B cell (primary cell): ENCODE results near the gene TTC13. TPM values are rescaled to one million over a fixed set of nuclear protein-coding genes. Genes with fewer than 3 reads are reported as not detected.

ENCODE experiments used
- ATAC-seq: fragments of 200-7000 bp; cut with Tn5 transposase; one replicate; pipeline ENCODE4 v1.10.0; 2021; ENCODE audit warnings: low read depth, mild to moderate bottlenecking, moderate number of reproducible peaks, moderate library complexity
- CTCF ChIA-PET: fragments of 350-600 bp; sonication (Branson Sonifier 250); formaldehyde crosslinking; loops from one replicate; lab custom pipeline; 2021; ENCODE audit warnings: antibody characterized with exemption, inconsistent platforms; lab: Charles Lee
- POLR2A ChIA-PET: fragments of 350-600 bp; sonication (Branson Sonifier 250); formaldehyde crosslinking; loops from one replicate; lab custom pipeline; 2021; ENCODE audit warnings: antibody characterized with exemption; lab: Charles Lee
- DNase-seq: peaks from one replicate; pipeline ENCODE4 v3.0.0; 2013
- H2AFZ ChIP-seq: 2 replicates; pipeline ENCODE4 v1.6.1; 2012; ENCODE audit warnings: mild to moderate bottlenecking, low read depth, low read length; ENCODE audit not compliant: insufficient read depth, poor library complexity, severe bottlenecking
- H3K27ac ChIP-seq, 2 donors: 1 replicate in 1 of 2; 2 replicates in 1 of 2; pipeline ENCODE4 v1.5.1; 2012 to 2013; ENCODE audit warnings: low read length in 2 of 2, mild to moderate bottlenecking in 2 of 2, moderate library complexity in 1 of 2
- H3K27me3 ChIP-seq, 4 experiments: fragments of 200-600 bp in 1 of 4; sonication (generic) in 1 of 4; replicated peaks in 1 of 4; 1 replicate in 2 of 4; 2 replicates in 2 of 4; pipeline versions ENCODE4 v1.6.1 to v1.7.0; 2013 to 2016; ENCODE audit warnings: low read length in 3 of 4, mild to moderate bottlenecking in 2 of 4, mixed read lengths in 1 of 4, moderate library complexity in 1 of 4; ENCODE audit not compliant: insufficient read depth in 4 of 4, control insufficient read depth in 3 of 4; ENCODE audit errors: control extremely low read depth in 1 of 4
- H3K36me3 ChIP-seq, 2 experiments: replicated peaks in 1 of 2; 1 replicate in 1 of 2; 2 replicates in 1 of 2; pipeline versions ENCODE4 v1.6.1 to v1.7.1; 2013; ENCODE audit warnings: low read length in 1 of 2; ENCODE audit not compliant: insufficient read depth in 2 of 2, control insufficient read depth in 1 of 2; ENCODE audit errors: control extremely low read depth in 1 of 2, extremely low read depth in 1 of 2
- H3K4me1 ChIP-seq, 2 donors: fragments of 200-600 bp in 1 of 2; sonication (generic) in 1 of 2; 1 replicate in 1 of 2; 2 replicates in 1 of 2; pipeline versions ENCODE4 v1.5.1 to v1.6.1; 2013 to 2017; ENCODE audit warnings: low read length in 2 of 2; ENCODE audit not compliant: control insufficient read depth in 2 of 2, insufficient read depth in 2 of 2
- H3K4me2 ChIP-seq: replicated peaks from 2 replicates; pipeline ENCODE3; 2012; ENCODE audit warnings: mild to moderate bottlenecking, low read depth, low read length; ENCODE audit not compliant: poor library complexity, severe bottlenecking
- H3K4me3 ChIP-seq, 5 experiments: fragments of 200-600 bp in 1 of 5; sonication (generic) in 1 of 5; 1 replicate in 3 of 5; 2 replicates in 2 of 5; pipeline versions ENCODE4 v1.5.1 to v1.7.0; 2011 to 2016; ENCODE audit warnings: low read length in 4 of 5, mild to moderate bottlenecking in 4 of 5, low read depth in 2 of 5, control low read depth in 1 of 5, moderate library complexity in 1 of 5; ENCODE audit not compliant: insufficient read depth in 1 of 5; ENCODE audit errors: control extremely low read depth in 1 of 5, extremely low read depth in 1 of 5
- H3K79me2 ChIP-seq: fragments of 200-600 bp; sonication (generic); one replicate; pipeline ENCODE4 v1.6.0; 2016; ENCODE audit warnings: low read length; ENCODE audit not compliant: control insufficient read depth, insufficient read depth
- H3K9ac ChIP-seq: fragments of 200-600 bp; sonication (generic); 2 replicates; pipeline ENCODE4 v1.6.1; 2017; ENCODE audit warnings: mild to moderate bottlenecking, low read length, moderate library complexity
- H3K9me3 ChIP-seq, 3 donors: one replicate each; pipeline versions ENCODE4 v1.6.1 to v1.7.1; 2013; ENCODE audit warnings: low read length in 2 of 3; ENCODE audit not compliant: control insufficient read depth in 2 of 3, insufficient read depth in 1 of 3; ENCODE audit errors: control extremely low read depth in 1 of 3
- H4K20me1 ChIP-seq: 2 replicates; pipeline ENCODE4 v1.6.0; 2012; ENCODE audit warnings: mild to moderate bottlenecking, low read length; ENCODE audit not compliant: insufficient read depth, control insufficient read depth, poor library complexity, severe bottlenecking
- H3K27ac Mint-ChIP-seq: one replicate; pipeline ENCODE4 v1.8.0; 2021; ENCODE audit warnings: mixed read lengths
- H3K27me3 Mint-ChIP-seq: one replicate; pipeline ENCODE4 v1.8.0; 2021; ENCODE audit warnings: mixed read lengths
- H3K4me1 Mint-ChIP-seq: one replicate; pipeline ENCODE4 v1.8.0; 2021; ENCODE audit warnings: mixed read lengths
- H3K4me3 Mint-ChIP-seq: one replicate; pipeline ENCODE4 v1.8.0; 2021; ENCODE audit warnings: mixed read lengths
- H3K9me3 Mint-ChIP-seq: one replicate; pipeline ENCODE4 v1.8.0; 2022; ENCODE audit warnings: mixed read lengths; ENCODE audit not compliant: insufficient read depth
- CTCF ChIP-seq: fragments of 200-600 bp; IDR thresholded peaks from one replicate; pipeline ENCODE4 v1.8.0; 2022; ENCODE audit warnings: antibody characterized with exemption, mild to moderate bottlenecking
- EZH2 ChIP-seq: IDR thresholded peaks from 2 replicates; pipeline ENCODE4 v1.6.1; 2012; ENCODE audit warnings: borderline replicate concordance, low read depth, mild to moderate bottlenecking, moderate library complexity, low read length; ENCODE audit not compliant: insufficient read depth, poor library complexity, severe bottlenecking
- WGBS: methylation state at CpG from one replicate; pipeline ENCODE4 v1.1.5; 2013; ENCODE audit warnings: missing lambda C conversion rate; ENCODE audit not compliant: insufficient coverage; 5-methylcytosine and 5-hydroxymethylcytosine counted together
- intact Hi-C: fragments of 100-400 bp; cut with micrococcal nuclease; formaldehyde crosslinking; loops from one replicate; pipeline ENCODE4 v1.10.0; 2022
- polyA plus RNA-seq: library from polyadenylated mRNA; depleted of rRNA; stranded (reverse); fragments of >200 nt; gene quantifications from 2 replicates; pipeline ENCODE4 v1.2.3, GENCODE V29; 2012
- total RNA-seq, 2 donors: library from RNA; stranded (reverse); fragments of 120-200 nt in 1 of 2; gene quantifications; 1 replicate in 1 of 2; 2 replicates in 1 of 2; pipeline versions ENCODE4 v1.2.3 to v1.2.4, GENCODE V29; 2013 to 2022

The TTC13 gene
- total and polyA plus RNA-seq, 2 donors (not counting 1 experiment from before 2014, with no cell fraction given) = 33.9 to 55.0 TPM

GRCh38 chr1:230898748-230899147 is 79.9 kb downstream of the TTC13 start:
- H4K20me1 ChIP-seq = no peaks in the 10 kb centered on the region
- Mint-ChIP-seq H3K9me3 (no peaks in the 10 kb centered on the region), H3K27ac (no peak overlapping the region), H3K4me3 (no peak overlapping the region), H3K27me3 (peaks cover 6% of the 10 kb centered on the region), H3K4me1 (no peaks in the 10 kb centered on the region)
- no peak overlapping the region for H3K27ac ChIP-seq
- H3K9ac ChIP-seq = no peak overlapping the region
- no peak overlapping the region for H3K4me3 ChIP-seq
- peaks cover 0 to 4% of the 10 kb centered on the region in 2 experiments for H3K36me3 ChIP-seq
- peaks cover 0 to 2% (median 0%) of the 10 kb centered on the region in 3 donors for H3K9me3 ChIP-seq
- no peak for ATAC-seq
- CTCF ChIA-PET = no interaction called here
- WGBS = 93% methylated on average over 7 of the region's 8 CpGs
- no peaks in the 10 kb centered on the region for H3K79me2 ChIP-seq
- H2AFZ ChIP-seq = no peak overlapping the region
- TF ChIP-seq EZH2 = no peak
- no peak for TF ChIP-seq CTCF
- H3K4me1 ChIP-seq = no peaks in the 10 kb centered on the region
- intact Hi-C loops = no loop called here
- POLR2A ChIA-PET = no interaction called here
- no peak for DNase-seq
- H3K27me3 ChIP-seq = peaks cover 0 to 2% (median 0%) of the 10 kb centered on the region in 4 experiments
- no peak overlapping the region for H3K4me2 ChIP-seq

GRCh38 chr1:230898144-230898543 is 80.5 kb downstream of the TTC13 start:
- H3K9ac ChIP-seq = no peak overlapping the region
- Mint-ChIP-seq H3K4me3 (no peak overlapping the region), H3K27me3 (peaks cover 9% of the 10 kb centered on the region), H3K27ac (no peak overlapping the region), H3K4me1 (no peaks in the 10 kb centered on the region), H3K9me3 (no peaks in the 10 kb centered on the region)
- H3K27me3 ChIP-seq = peaks cover 0 to 2% (median 0%) of the 10 kb centered on the region in 4 experiments
- no peak for TF ChIP-seq EZH2
- no peak for TF ChIP-seq CTCF
- H3K36me3 ChIP-seq = no peaks in the 10 kb centered on the region
- H2AFZ ChIP-seq = no peak overlapping the region
- H3K27ac ChIP-seq = no peak overlapping the region
- intact Hi-C loops = no loop called here
- H3K4me2 ChIP-seq = no peak overlapping the region
- CTCF ChIA-PET = no interaction called here
- ATAC-seq (no peak), DNase-seq (no peak)
- no peaks in the 10 kb centered on the region for H4K20me1 ChIP-seq
- H3K79me2 ChIP-seq = no peaks in the 10 kb centered on the region
- H3K4me1 ChIP-seq = no peaks in the 10 kb centered on the region
- H3K4me3 ChIP-seq = no peak overlapping the region
- peaks cover 0 to 2% (median 0%) of the 10 kb centered on the region in 3 donors for H3K9me3 ChIP-seq
- 88% methylated on average over 1 of the region's 4 CpGs for WGBS
- POLR2A ChIA-PET = no interaction called here
